Osteocyte (in vitro differentiated cells): Measurements from ENCODE around the gene DIP2A. TPM values are rescaled to one million over a fixed set of nuclear protein-coding genes. Genes with fewer than 3 reads are reported as not detected.

Source experiments
- DNase-seq: peaks from one replicate; pipeline ENCODE4 v3.0.0; 2021; ENCODE audit warnings: mixed read lengths; ENCODE audit not compliant: unreplicated experiment; ENCODE audit errors: extremely low spot score
- H3K27ac Mint-ChIP-seq: one replicate; pipeline ENCODE4 v1.8.0; 2021; ENCODE audit warnings: mild to moderate bottlenecking, mixed read lengths; ENCODE audit not compliant: unreplicated experiment
- H3K27me3 Mint-ChIP-seq: one replicate; pipeline ENCODE4 v1.8.0; 2021; ENCODE audit warnings: mixed read lengths; ENCODE audit not compliant: unreplicated experiment
- H3K36me3 Mint-ChIP-seq: one replicate; pipeline ENCODE4 v1.8.0; 2021; ENCODE audit warnings: mixed read lengths; ENCODE audit not compliant: unreplicated experiment
- H3K4me1 Mint-ChIP-seq: one replicate; pipeline ENCODE4 v1.8.0; 2021; ENCODE audit warnings: mixed read lengths; ENCODE audit not compliant: unreplicated experiment
- H3K4me3 Mint-ChIP-seq: one replicate; pipeline ENCODE4 v1.8.0; 2021; ENCODE audit warnings: mild to moderate bottlenecking, moderate library complexity, mixed read lengths; ENCODE audit not compliant: unreplicated experiment
- H3K9me3 Mint-ChIP-seq: one replicate; pipeline ENCODE4 v1.8.0; 2021; ENCODE audit warnings: mixed read lengths; ENCODE audit not compliant: unreplicated experiment
- CTCF ChIP-seq: fragments of 200-600 bp; sonication (generic); IDR thresholded peaks from 2 replicates; pipeline ENCODE4 v1.5.0; 2021; ENCODE audit warnings: antibody characterized with exemption, mild to moderate bottlenecking, moderate library complexity
- total RNA-seq: library from RNA; stranded (reverse); gene quantifications from 2 replicates; pipeline ENCODE4 v1.2.1, GENCODE V29; 2021

The DIP2A gene
- total RNA-seq, 1 donor from 2014 or later: 43.0 TPM

GRCh38 chr21:46507562-46507961, 48.9 kb downstream of the DIP2A start:
- TF ChIP-seq CTCF: no peak
- no peaks in the 10 kb centered on the region for H3K4me1 Mint-ChIP-seq
- no peak overlapping the region for H3K4me3 Mint-ChIP-seq
- peaks cover 43% of the 10 kb centered on the region for H3K36me3 Mint-ChIP-seq
- no peaks in the 10 kb centered on the region for H3K27me3 Mint-ChIP-seq
- no peak for DNase-seq
- H3K27ac Mint-ChIP-seq: no peak overlapping the region
- H3K9me3 Mint-ChIP-seq: no peaks in the 10 kb centered on the region

- no peaks in the 10 kb centered on the region for H3K9me3 Mint-ChIP-seq
- no peaks in the 10 kb centered on the region for H3K27me3 Mint-ChIP-seq
- H3K4me1 Mint-ChIP-seq: no peaks in the 10 kb centered on the region
- H3K36me3 Mint-ChIP-seq: peaks cover 49% of the 10 kb centered on the region
- no peak for TF ChIP-seq CTCF
- no peak overlapping the region for H3K27ac Mint-ChIP-seq
- no peak overlapping the region for H3K4me3 Mint-ChIP-seq
- DNase-seq: no peak
Measured at GRCh38 chr21:46509741-46510502, 51.2 kb downstream of the DIP2A start.

GRCh38 chr21:46515109-46515508, 56.4 kb downstream of the DIP2A start:
- H3K27ac Mint-ChIP-seq: no peak overlapping the region
- DNase-seq: no peak
- H3K27me3 Mint-ChIP-seq: no peaks in the 10 kb centered on the region
- H3K4me3 Mint-ChIP-seq: no peak overlapping the region
- peaks cover 4% of the 10 kb centered on the region for H3K4me1 Mint-ChIP-seq
- no peak for TF ChIP-seq CTCF
- peaks cover 51% of the 10 kb centered on the region for H3K36me3 Mint-ChIP-seq
- H3K9me3 Mint-ChIP-seq: peaks cover 5% of the 10 kb centered on the region

- Mint-ChIP-seq H3K4me1 (peaks cover 4% of the 10 kb centered on the region), H3K36me3 (peaks cover 54% of the 10 kb centered on the region), H3K27me3 (no peaks in the 10 kb centered on the region), H3K9me3 (peaks cover 5% of the 10 kb centered on the region), H3K27ac (no peak overlapping the region), H3K4me3 (no peak overlapping the region)
- no peak for TF ChIP-seq CTCF
- no peak for DNase-seq
Measured at GRCh38 chr21:46516068-46516467, 57.4 kb downstream of the DIP2A start.

GRCh38 chr21:46517361-46517760, 58.7 kb downstream of the DIP2A start:
- no peak overlapping the region for H3K27ac Mint-ChIP-seq
- DNase-seq: no peak
- peaks cover 4% of the 10 kb centered on the region for H3K4me1 Mint-ChIP-seq
- peaks cover 53% of the 10 kb centered on the region for H3K36me3 Mint-ChIP-seq
- peaks cover 5% of the 10 kb centered on the region for H3K9me3 Mint-ChIP-seq
- no peak for TF ChIP-seq CTCF
- no peaks in the 10 kb centered on the region for H3K27me3 Mint-ChIP-seq
- H3K4me3 Mint-ChIP-seq: no peak overlapping the region
